Stomach (tissue), 9 donors: ENCODE measurements around the gene GYG2. TPM values are rescaled to one million over a fixed set of nuclear protein-coding genes. Genes with fewer than 3 reads are reported as not detected.

Experiments
- DNase-seq, 2 donors: peaks; one replicate each; pipeline versions ENCODE4 v3.0.0 to v3.0.0-alpha.2; 2013 to 2019
- H3K27ac ChIP-seq, 5 donors: fragments of 200-600 bp in 4 of 5; sonication (generic) in 4 of 5; one replicate each; pipeline ENCODE4 v1.5.1; 2013 to 2019; ENCODE audit warnings: mild to moderate bottlenecking in 1 of 5, moderate library complexity in 1 of 5
- H3K27me3 ChIP-seq, 3 donors: fragments of 200-600 bp; sonication (generic); one replicate each; pipeline ENCODE4 v1.5.1; 2017 to 2019; ENCODE audit warnings: mixed run types in 1 of 3
- H3K36me3 ChIP-seq, 4 donors: fragments of 200-600 bp; sonication (generic); 1 replicate in 3 of 4; 2 replicates in 1 of 4; pipeline ENCODE4 v1.5.1; 2016 to 2019
- H3K4me1 ChIP-seq, 4 donors: fragments of 200-600 bp; sonication (generic); one replicate each; pipeline ENCODE4 v1.5.1; 2016 to 2019
- H3K4me3 ChIP-seq, 4 donors: fragments of 200-600 bp; sonication (generic) in 3 of 4; one replicate each; pipeline ENCODE4 v1.5.1; 2016 to 2019; ENCODE audit warnings: mild to moderate bottlenecking in 1 of 4
- H3K9me3 ChIP-seq, 4 donors: fragments of 200-600 bp; sonication (generic); one replicate each; pipeline ENCODE4 v1.5.1; 2016 to 2019
- CTCF ChIP-seq, 7 experiments: fragments of 450-650 bp in 4 of 7; fragments of 200-600 bp in 3 of 7; sonication (generic) in 3 of 7; IDR thresholded peaks; one replicate each; pipeline ENCODE4 v1.5.1; 2016 to 2019; ENCODE audit warnings: antibody characterized with exemption in 7 of 7, control low read depth in 2 of 7, mild to moderate bottlenecking in 1 of 7
- EP300 ChIP-seq: sonication (generic); formaldehyde crosslinking; IDR thresholded peaks from one replicate; pipeline ENCODE4 v1.6.1; 2017; ENCODE audit warnings: antibody characterized with exemption
- POLR2A ChIP-seq, 4 donors: fragments of 450-650 bp; IDR thresholded peaks; one replicate each; pipeline ENCODE4 v1.6.1; 2016; ENCODE audit warnings: antibody characterized with exemption in 4 of 4, control low read depth in 2 of 4, mild to moderate bottlenecking in 1 of 4, moderate library complexity in 1 of 4
- POLR2AphosphoS5 ChIP-seq, 3 donors: sonication (generic); formaldehyde crosslinking; IDR thresholded peaks; one replicate each; pipeline ENCODE4 v1.6.1; 2016; ENCODE audit warnings: antibody characterized with exemption in 3 of 3
- WGBS, 5 donors: extraction: QIAGEN DNeasy Blood & Tissue Kit in 3 of 5; methylation state at CpG; one replicate each; pipeline versions ENCODE4 v1.1.5 to v1.1.7; 2013 to 2018; 5-methylcytosine and 5-hydroxymethylcytosine counted together
- intact Hi-C: fragments of 100-400 bp; cut with DNase I; formaldehyde crosslinking; loops from one replicate; pipeline ENCODE4 v1.15.1; 2023; ENCODE audit warnings: low total_unique reads
- polyA plus RNA-seq, 3 donors: library from polyadenylated mRNA; stranded (reverse); fragments of 200-250 nt; gene quantifications; one replicate each; pipeline ENCODE4 v1.2.3, GENCODE V29; 2013
- total RNA-seq, 5 donors: library from RNA; depleted of rRNA; stranded (reverse); fragments of >200 nt; gene quantifications; one replicate each; pipeline versions ENCODE4 v1.1.0 to v1.2.3, GENCODE V29; 2014 to 2016
- donor health status: healthy with polysubstance abuse.
- donor health status: Bipolar disorder and iron deficiency.
- donor health status: healthy.

Gene GYG2
- total and polyA plus RNA-seq, 8 donors: 2.2 to 6.2 (median 5.5) TPM

- H3K27me3 ChIP-seq: peaks cover 0 to 19% (median 15%) of the 10 kb centered on the region in 3 donors
- no peaks in the 10 kb centered on the region for H3K9me3 ChIP-seq
- TF ChIP-seq POLR2AphosphoS5 (IDR thresholded peaks at IDR 0.05) (no peak), POLR2A (IDR thresholded peaks at IDR 0.05) (no peak), EP300 (no peak), CTCF (IDR thresholded peaks at IDR 0.05) (no peak)
- H3K4me1 ChIP-seq: peaks cover 0 to 29% (median 6%) of the 10 kb centered on the region in 4 donors
- H3K27ac ChIP-seq: peak overlapping the region in 2 of 5 donors; percentile 29 to 35
- peak in 1 of 2 donors; percentile 33 for DNase-seq
- no peaks in the 10 kb centered on the region for H3K36me3 ChIP-seq
- 2 to 22% (median 11%) methylated on average over 17 to 61 of the region's 62 CpGs for WGBS, 5 donors
- intact Hi-C loops: no loop called here
- H3K4me3 ChIP-seq: peak overlapping the region; percentile 49 to 66 (median 52)
Measured at GRCh38 chrX:2829469-2830246, 928 bp downstream of the GYG2 start.

GRCh38 chrX:2831471-2832228 lies 2.9 kb downstream of the GYG2 start:
- no peak for DNase-seq
- intact Hi-C loops: no loop called here
- peaks cover 0 to 19% (median 15%) of the 10 kb centered on the region in 3 donors for H3K27me3 ChIP-seq
- no peak overlapping the region for H3K4me3 ChIP-seq
- no peak for TF ChIP-seq CTCF (IDR thresholded peaks at IDR 0.05)
- TF ChIP-seq EP300: no peak
- no peak for TF ChIP-seq POLR2A (IDR thresholded peaks at IDR 0.05)
- no peak for TF ChIP-seq POLR2AphosphoS5 (IDR thresholded peaks at IDR 0.05)
- H3K27ac ChIP-seq: no peak overlapping the region
- H3K9me3 ChIP-seq: peaks cover 0 to 1% (median 0%) of the 10 kb centered on the region in 4 donors
- no peaks in the 10 kb centered on the region for H3K36me3 ChIP-seq
- WGBS, 5 donors: 87 to 92% (median 90%) methylated on average over 14 of the region's 14 CpGs
- H3K4me1 ChIP-seq: peaks cover 0 to 29% (median 6%) of the 10 kb centered on the region in 4 donors

- H3K27ac ChIP-seq: no peak overlapping the region
- no peak overlapping the region for H3K4me3 ChIP-seq
- intact Hi-C loops: no loop called here
- WGBS, 5 donors: 93 to 99% (median 98%) methylated on average over 2 of the region's 2 CpGs
- no peaks in the 10 kb centered on the region for H3K4me1 ChIP-seq
- H3K27me3 ChIP-seq: no peaks in the 10 kb centered on the region
- no peak for DNase-seq
- peaks cover 0 to 19% (median 4%) of the 10 kb centered on the region in 4 donors for H3K9me3 ChIP-seq
- no peak for TF ChIP-seq EP300
- no peak for TF ChIP-seq CTCF (IDR thresholded peaks at IDR 0.05)
- no peak for TF ChIP-seq POLR2AphosphoS5 (IDR thresholded peaks at IDR 0.05)
- no peak for TF ChIP-seq POLR2A (IDR thresholded peaks at IDR 0.05)
- peaks cover 0 to 2% (median 0%) of the 10 kb centered on the region in 4 donors for H3K36me3 ChIP-seq
Measured at GRCh38 chrX:2837961-2838360, 9.2 kb downstream of the GYG2 start.

GRCh38 chrX:2840961-2841360 lies 12.2 kb downstream of the GYG2 start:
- WGBS, 5 donors: 89 to 96% (median 95%) methylated on average over 1 of the region's 1 CpG
- intact Hi-C loops: no loop called here
- no peak for TF ChIP-seq CTCF (IDR thresholded peaks at IDR 0.05)
- no peak for TF ChIP-seq POLR2AphosphoS5 (IDR thresholded peaks at IDR 0.05)
- no peak for TF ChIP-seq EP300
- no peak for TF ChIP-seq POLR2A (IDR thresholded peaks at IDR 0.05)

More at GRCh38 chrX:2840961-2841360, 12.2 kb downstream of the GYG2 start:
- Histone ChIP-seq H3K4me3 (no peak overlapping the region), H3K4me1 (no peaks in the 10 kb centered on the region), H3K27me3 (no peaks in the 10 kb centered on the region), H3K27ac (no peak overlapping the region), H3K36me3 (peaks cover 0 to 9% (median 0%) of the 10 kb centered on the region in 4 donors), H3K9me3 (peaks cover 0 to 19% (median 4%) of the 10 kb centered on the region in 4 donors)
- no peak for DNase-seq
